ENCODE results near the gene SELL.
"Not testable (repeated sequence)": the region's sequence is repeated elsewhere in the genome, so short reads cannot be mapped to it uniquely, and the experiment has no call there.

The SELL gene

GRCh38 chr1:169689395-169689794 is 22.0 kb downstream of the SELL start:
- no peak overlapping the region for H3K4me3 ChIP-seq (replicated peaks; ENCODE audit: insufficient read depth, low read length)
- no peak overlapping the region for H3K27ac ChIP-seq (replicated peaks)
- H3K27me3 ChIP-seq (ENCODE audit: insufficient read depth, poor library complexity, severe bottlenecking), result no peaks in the 10 kb centered on the region
- no peak for TF ChIP-seq SPI1 (IDR thresholded peaks at IDR 0.05; ENCODE audit: borderline replicate concordance, low read depth)
- TF ChIP-seq POLR2AphosphoS5 (IDR thresholded peaks at IDR 0.05; ENCODE audit: low read depth), result no peak
- TF ChIP-seq REST (IDR thresholded peaks at IDR 0.05; ENCODE audit: insufficient replicate concordance, low read depth), result no peak
- no peak for TF ChIP-seq GABPA (IDR thresholded peaks at IDR 0.05; ENCODE audit: low read depth)
- no peak for TF ChIP-seq CTCF (IDR thresholded peaks at IDR 0.05; ENCODE audit: insufficient read depth, low read length)
- no peak for DNase-seq (ENCODE audit: low read depth in 1 of 2, low spot score in 1 of 2)

- DNase-seq (ENCODE audit: low read depth in 1 of 2, low spot score in 1 of 2); H3K27me3 ChIP-seq (ENCODE audit: insufficient read depth, poor library complexity, severe bottlenecking); H3K27ac ChIP-seq (replicated peaks); H3K4me3 ChIP-seq (replicated peaks; ENCODE audit: insufficient read depth, low read length): not testable (repeated sequence)
Observed at GRCh38 chr1:169688377-169688776, 23.0 kb downstream of the SELL start.

- Histone ChIP-seq H3K27me3 (ENCODE audit: insufficient read depth, poor library complexity, severe bottlenecking) (no peaks in the 10 kb centered on the region), H3K27ac (replicated peaks) (no peak overlapping the region), H3K4me3 (replicated peaks; ENCODE audit: insufficient read depth, low read length) (no peak overlapping the region)
- DNase-seq (ENCODE audit: low read depth in 1 of 2, low spot score in 1 of 2), result no peak
- TF ChIP-seq POLR2AphosphoS5 (IDR thresholded peaks at IDR 0.05; ENCODE audit: low read depth), result no peak
- TF ChIP-seq REST (IDR thresholded peaks at IDR 0.05; ENCODE audit: insufficient replicate concordance, low read depth), result no peak
- TF ChIP-seq GABPA (IDR thresholded peaks at IDR 0.05; ENCODE audit: low read depth), result no peak
- no peak for TF ChIP-seq CTCF (IDR thresholded peaks at IDR 0.05; ENCODE audit: insufficient read depth, low read length)
- TF ChIP-seq SPI1 (IDR thresholded peaks at IDR 0.05; ENCODE audit: borderline replicate concordance, low read depth), result no peak
Observed at GRCh38 chr1:169683661-169684060, 27.8 kb downstream of the SELL start.

- not testable (repeated sequence) for DNase-seq (ENCODE audit: low read depth in 1 of 2, low spot score in 1 of 2); H3K27me3 ChIP-seq (ENCODE audit: insufficient read depth, poor library complexity, severe bottlenecking); H3K27ac ChIP-seq (replicated peaks)
Observed at GRCh38 chr1:169683168-169683567, 28.3 kb downstream of the SELL start.

GRCh38 chr1:169682071-169682470 is 29.3 kb downstream of the SELL start:
- no peaks in the 10 kb centered on the region for H3K27me3 ChIP-seq (ENCODE audit: insufficient read depth, poor library complexity, severe bottlenecking)
- H3K27ac ChIP-seq (replicated peaks), result no peak overlapping the region
- no peak for TF ChIP-seq SPI1 (IDR thresholded peaks at IDR 0.05; ENCODE audit: borderline replicate concordance, low read depth)
- TF ChIP-seq GABPA (IDR thresholded peaks at IDR 0.05; ENCODE audit: low read depth), result no peak
- TF ChIP-seq REST (IDR thresholded peaks at IDR 0.05; ENCODE audit: insufficient replicate concordance, low read depth), result no peak
- no peak for TF ChIP-seq POLR2AphosphoS5 (IDR thresholded peaks at IDR 0.05; ENCODE audit: low read depth)
- no peak for TF ChIP-seq CTCF (IDR thresholded peaks at IDR 0.05; ENCODE audit: insufficient read depth, low read length)
- DNase-seq (ENCODE audit: low read depth in 1 of 2, low spot score in 1 of 2), result no peak
- H3K4me3 ChIP-seq (replicated peaks; ENCODE audit: insufficient read depth, low read length), result no peak overlapping the region

More at GRCh38 chr1:169683168-169683567, 28.3 kb downstream of the SELL start:
- not testable (repeated sequence) for H3K4me3 ChIP-seq (replicated peaks; ENCODE audit: insufficient read depth, low read length)
